GM19238 (cell line): ENCODE data around the gene TAB2.
"Not testable (repeated sequence)": the region's sequence is repeated elsewhere in the genome, so short reads cannot be mapped to it uniquely, and the experiment has no call there.

Experiments used
- DNase-seq: peaks from one replicate; pipeline ENCODE4 v3.0.0; 2011; ENCODE audit warnings: low spot score; ENCODE audit not compliant: insufficient read length

The TAB2 gene

DNA sequence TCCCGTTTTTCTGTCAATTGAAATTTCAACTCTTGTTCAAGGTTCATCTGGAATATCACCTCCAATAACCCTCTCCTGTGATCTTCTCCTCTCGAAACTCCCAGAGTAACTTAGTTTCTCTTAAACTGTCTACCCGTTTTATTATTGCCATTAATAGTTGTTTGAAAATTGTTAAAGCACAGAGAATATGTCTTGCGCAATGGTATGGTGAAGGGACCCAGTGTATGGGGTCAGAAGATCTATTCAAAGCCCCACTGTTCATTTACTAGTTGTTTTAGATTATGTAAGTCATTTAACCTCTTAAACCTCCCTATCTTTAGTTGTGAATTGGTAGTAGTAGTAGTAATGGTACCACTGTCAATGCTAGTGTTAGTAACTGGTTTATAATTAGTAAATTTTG, 6.2 kb upstream of the TAB2 start:
- DNase-seq, result no peak

DNA sequence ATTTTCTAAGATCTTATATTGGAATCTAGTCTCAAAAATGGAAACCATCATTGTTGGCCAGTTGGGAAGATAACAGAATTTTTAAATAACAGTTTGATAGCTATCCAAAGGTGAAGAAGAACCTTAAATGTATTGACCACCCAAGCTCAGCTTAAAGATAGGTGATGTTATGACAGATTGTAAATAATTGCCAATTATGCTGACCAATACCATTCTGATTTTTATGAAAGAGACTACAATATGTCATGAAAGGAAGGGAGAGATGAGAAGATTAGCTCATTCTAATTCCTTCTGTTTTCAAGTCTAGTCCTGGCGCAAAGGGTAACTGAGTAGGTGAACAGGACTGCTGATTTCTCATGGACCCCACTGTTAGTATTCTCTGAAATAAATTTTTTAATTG, 5.7 kb upstream of the TAB2 start:
- no peak for DNase-seq

DNA sequence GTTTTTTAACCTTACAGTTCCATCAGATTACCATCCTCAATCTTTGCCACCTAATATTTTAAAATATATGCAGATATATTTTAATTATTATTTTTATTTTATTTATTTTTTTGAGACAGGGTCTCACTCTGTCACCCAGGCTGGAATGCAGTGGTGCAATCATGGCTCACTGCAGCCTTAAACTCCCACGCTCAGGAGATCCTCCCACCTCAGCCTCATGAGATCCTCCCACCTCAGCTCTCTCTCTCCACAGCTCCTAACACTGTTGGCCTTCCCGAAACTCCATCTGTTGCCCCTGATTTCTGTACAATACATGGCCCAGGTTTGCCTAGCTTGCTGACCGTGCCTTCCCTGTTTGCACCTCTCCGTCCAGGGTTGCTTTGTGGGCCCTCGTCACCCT, 4.4 kb upstream of the TAB2 start:
- DNase-seq, result no peak

DNA sequence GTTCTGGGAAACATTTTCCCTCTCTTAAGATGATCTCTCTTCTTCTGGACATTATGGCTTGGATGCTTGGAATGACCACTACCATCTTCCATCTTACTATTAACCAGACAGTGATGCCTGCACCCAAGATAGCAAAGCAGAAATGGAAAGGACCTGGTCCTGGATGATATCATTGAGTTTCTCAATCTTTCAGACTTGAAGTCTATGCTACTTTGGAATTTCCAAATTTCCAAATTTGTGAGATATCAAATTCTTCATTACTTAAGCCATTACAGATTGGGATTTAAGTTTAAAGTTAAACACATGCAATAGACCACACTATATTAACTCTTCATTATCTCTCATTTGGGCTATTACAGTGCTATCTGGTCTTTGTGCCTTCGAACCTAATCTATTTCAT, 3.7 kb upstream of the TAB2 start:
- no peak for DNase-seq

DNA sequence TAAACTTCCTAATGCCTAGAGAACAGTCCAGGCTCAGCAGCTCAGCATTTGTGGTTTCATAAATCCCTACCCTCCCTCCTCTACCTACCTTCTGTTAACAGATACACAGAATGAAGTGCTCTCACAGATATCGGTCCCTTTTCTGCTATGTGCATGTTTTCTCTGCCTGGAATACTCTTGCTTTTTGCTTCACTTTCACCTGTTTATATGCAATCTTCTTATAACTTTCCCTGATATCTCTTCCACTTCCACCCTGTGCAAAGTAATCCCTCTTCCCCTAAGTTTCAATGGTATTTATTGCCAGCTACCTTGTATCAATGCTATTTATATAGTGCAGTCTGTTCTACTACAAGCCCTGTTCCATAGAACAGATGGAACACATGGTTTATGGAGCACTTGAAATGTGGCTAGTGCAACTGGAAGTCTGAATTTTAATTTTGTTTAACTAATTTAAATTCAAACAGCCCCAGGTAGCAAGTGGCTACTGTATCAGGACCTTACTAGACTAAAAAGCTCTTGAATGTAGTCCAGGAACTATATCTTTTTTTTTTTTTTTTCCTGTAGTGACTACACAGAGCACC, 3.1 kb upstream of the TAB2 start:
- no peak for DNase-seq

DNA sequence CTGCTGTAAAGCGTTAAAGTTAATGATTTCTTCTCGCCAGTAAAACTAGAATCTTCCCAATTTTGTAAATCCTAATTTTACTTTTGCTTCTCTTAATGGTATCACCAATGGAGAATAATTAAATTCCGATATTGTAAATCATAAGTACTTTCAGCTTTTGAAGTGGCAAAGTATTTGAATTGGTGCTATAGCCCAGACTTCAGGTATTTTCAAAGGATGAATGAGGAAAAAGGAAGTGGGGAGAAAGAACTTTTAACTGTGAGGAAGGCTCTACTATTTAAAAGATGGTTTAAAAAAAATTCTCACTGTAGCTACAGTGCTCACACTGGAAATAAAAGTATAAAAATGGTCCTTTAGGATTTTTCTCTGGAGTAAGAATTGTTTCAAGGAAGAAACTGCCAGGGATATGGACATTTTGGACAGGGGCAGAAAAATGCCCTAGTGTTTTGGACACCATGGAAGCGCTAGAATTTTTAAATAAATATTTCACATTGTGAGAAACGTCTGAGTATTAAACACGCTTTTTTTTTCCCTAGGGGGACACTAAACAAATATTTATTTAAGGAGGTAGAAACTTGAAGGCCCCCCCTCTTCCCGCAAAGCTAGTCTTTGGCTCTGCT, 1.3 kb upstream of the TAB2 start:
- no peak for DNase-seq

DNA sequence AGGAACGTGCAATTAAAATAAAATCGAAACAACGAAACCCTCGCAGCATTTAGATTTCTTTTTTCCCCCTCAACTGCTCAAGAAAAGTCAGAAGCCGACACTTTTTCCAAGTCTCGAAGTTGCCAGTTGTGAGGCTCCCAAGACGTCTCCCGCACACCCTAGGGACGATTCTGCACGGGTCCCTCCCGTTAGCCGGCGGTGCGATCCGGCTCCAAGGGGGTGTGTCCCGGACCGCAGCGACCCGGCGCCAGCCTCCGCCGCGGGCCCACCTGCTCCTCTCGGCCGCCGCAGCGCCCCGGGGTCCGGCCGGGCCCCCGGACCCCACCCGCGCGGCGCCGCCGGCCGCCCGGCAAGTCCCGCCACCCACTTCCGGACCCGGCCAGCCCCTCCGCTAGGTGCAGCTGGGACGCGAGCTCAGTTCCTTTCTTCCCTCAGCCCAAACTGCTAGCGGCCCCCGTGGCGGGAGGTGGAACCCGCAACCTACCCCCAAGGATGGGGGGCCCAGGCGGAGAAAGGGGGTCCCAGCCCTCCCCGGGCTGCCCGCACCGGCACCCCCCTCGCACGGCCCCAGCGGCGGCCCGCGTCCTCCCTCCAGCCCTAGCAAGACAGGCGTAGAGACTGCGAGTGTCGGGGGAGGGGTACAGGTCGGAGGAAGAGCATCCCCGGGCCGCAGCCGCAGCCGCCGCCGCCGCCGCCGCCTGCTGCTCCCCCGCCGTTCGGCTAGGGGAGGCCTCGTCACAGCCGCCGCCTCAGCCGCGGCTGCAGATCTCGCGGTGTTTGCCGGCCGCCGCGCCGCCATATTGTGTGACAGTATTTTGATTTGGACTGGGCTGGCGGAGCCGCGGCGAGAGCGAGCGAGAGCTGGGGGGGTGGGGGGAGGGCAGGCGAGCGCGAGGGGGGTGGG, 520 bp upstream of the TAB2 start:
- peak; percentile 76 for DNase-seq

DNA sequence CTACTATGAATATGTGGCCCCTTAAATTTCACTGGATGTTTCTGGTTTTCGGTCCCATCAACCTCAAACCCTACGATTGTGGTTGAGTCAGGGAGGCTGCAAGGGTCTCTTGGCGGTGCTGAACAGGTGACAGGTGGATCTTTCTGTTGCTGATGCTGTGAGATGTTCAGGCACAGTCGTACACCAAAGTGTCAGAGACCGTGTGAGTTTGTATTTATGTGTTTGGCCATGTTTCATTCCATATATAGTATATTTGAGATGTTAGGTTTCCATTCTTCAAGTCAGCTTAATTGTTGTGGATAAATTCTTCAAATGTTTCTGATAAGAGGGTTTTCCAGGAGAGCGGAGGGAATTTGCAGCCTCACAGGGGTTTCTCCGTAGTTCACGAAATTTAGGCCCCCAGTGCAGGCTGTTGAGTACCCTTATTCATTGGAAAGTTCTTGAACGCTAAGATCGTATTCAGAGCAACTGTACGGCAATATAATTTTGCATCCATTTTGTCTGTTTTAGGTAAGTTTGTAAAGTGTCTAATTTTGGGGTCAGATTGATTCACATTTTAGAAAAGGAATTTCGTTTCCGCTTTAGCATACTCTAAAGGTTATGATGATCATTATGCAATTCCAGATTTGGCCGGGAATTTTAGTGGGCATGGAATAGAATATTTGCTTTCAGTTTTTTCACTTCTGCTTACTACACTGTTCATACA, 1.2 kb downstream of the TAB2 start:
- DNase-seq, result no peak

DNA sequence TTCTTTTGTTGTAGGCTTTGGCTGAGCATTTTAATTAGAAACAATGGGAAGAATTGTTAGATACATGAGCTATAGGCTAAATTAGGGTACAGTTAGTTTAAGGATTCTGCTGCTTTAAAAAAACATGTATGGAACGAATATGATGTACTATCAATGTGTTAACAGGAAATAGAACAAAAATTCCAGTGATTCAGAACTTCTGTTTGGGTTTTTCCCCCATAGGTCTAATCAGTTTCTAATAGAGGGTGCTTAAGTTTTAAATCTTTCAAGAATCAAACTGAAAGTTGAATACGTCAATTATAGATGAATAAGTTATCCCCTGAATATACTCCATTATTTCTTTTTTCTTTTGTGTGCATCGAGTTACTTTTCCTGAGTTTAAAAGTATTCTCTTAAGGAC, 1.9 kb downstream of the TAB2 start:
- DNase-seq, result no peak

DNA sequence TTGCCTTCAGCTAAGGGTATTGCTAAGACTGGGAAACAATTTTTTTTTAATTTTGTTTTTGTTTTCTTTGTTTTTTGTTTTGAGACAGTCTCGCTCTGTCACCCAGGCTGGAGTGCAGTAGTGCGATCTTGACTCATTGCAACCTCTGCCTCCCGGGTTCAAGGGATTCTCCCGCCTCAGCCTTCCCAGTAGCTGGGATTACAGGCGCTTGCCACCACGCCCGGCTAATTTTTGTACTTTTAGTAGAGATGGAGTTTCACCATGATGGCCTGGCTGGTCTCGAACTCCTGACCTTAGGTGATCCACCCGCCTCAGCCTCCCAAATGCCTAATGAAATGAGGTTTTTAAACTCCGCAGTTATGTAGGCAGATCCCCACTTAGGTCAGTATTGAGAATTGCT, 2.5 kb downstream of the TAB2 start:
- DNase-seq, result not testable (repeated sequence)

DNA sequence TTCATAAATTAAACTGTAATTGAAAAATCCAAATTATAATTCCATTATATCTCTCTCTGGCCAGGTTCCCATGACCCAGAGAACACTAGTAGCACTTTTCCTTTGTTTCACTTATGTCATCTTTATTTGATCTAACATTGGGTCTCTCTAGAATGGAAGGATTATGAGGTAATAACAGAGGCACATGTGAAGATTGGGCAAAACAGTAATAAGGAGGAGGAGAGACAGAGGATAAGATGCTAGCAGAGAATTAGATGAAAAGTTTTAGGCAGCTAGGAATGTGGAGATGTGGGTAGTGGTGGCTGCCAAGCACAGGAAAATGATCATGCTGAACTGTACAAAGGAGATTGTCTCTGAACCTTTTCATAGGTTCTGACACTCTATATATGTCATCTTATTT, 3.3 kb downstream of the TAB2 start:
- DNase-seq, result no peak

DNA sequence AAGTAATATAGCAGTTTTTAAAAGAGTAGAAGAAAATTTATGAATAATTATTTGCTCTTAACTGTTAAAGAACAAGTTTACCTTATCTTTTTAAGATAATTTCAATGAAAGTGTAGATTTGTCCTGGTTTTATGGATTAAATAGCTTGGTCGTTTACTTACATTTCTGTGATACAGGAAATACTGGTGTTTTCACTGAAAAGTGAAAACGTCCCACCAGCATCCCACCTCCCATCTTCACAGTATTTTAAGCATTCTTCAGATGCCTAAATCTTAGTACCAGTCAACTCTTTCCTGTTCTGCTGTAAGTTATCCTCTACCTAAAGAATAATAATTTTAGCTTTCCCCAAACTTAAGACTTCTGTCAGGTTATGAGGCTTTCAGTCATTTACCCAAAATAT, 5.8 kb downstream of the TAB2 start:
- DNase-seq, result no peak

DNA sequence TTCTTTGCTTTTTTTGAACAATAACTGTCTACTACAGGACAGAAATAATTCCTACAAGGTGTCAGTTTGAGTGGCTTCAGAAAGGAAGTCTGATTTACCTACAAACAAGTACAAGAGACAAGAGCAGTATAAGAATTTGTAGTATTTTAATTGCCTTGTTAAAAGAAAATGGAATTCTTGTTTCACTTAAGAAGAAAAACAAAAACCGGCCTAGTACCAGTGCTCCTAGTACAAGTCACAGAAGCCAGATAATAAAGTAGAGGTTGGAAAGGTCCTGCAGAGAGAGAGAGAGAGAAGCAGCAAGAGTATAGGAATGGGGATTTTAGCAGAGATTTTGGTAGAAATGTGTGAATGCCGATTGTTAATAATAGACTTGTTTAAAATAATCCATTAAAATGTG, 6.4 kb downstream of the TAB2 start:
- no peak for DNase-seq

DNA sequence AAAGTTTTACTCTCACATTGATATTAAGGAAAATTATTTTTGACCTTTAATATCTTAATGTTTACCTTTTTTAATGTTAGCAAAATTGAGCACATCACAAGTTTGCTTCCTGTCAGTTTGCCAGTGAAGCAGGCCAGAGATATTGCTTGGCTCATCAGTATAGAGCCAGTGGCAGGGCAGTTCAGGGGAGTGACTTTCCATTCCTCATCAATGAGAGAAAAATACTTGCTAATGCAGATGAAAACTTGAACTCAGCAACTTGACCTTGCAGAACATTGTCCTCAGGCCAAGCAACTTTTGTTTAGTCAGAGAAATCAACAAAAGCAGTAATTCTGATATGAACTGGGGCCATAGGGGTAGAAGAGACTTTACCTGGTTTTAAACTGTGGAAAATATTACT, 6.9 kb downstream of the TAB2 start:
- DNase-seq, result no peak

DNA sequence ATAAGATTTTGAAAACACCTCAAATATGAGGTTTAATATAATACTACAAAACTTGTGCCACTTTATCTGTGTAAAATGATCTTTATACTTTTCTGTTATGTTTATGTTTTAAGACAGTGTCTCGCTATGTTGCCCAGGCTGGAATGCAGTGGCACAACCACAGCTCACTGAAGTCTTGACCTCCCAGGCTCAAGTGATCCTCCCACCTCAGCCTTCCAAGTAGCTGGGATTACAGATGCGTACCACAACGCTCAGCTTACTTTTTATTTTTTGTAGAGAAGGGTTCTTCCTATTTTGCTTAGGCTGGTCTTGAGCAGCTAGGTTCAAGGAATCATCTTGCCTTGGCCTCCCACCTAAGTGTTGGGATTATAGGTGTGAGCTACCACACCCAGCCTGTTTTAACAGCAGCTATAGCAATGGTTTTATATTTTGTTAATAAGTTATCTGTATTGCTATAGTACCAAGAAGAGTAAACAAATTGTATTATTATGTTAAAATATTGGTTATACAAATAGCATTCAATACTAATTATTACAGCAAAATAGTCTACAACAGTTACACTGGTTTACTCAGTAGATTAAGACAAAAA, 8.2 kb downstream of the TAB2 start:
- no peak for DNase-seq

DNA sequence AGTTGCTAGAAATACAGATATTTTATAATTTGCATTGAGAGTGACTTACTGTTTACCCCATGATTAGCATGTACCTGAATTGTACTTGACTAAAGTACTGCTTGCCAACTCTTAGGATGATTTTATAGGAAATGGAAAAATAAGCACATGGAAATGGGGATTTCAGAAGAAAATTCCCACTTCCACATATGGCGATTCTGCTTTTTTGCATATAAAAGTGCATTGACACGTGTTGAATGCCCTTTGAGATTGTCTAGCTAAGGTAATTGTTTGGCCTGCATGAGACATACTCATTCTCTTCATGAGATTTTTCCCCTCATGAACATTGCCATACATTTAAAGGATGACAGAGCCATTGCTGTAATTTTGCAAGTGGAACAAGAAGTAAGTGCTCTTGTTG, 10.1 kb downstream of the TAB2 start:
- DNase-seq, result no peak

DNA sequence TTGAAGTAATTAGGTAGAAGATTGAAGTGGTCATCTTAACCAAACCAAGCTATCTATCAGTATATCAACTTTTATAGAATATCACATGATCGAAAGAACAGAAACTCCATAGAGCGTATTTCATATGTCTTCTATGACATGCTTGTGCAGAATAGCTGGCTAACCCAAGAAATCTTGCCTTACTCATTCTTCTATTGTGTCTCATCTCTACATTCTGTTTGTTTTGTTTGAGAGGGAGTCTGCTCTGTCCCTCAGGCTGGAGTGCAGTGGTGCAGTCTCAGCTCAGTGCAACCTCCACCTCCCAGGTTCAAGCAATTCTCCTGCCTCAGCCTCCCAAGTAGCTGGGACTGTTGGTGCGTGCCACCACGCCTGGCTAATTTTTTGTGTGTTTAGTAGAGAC, 10.6 kb downstream of the TAB2 start:
- DNase-seq, result no peak

DNA sequence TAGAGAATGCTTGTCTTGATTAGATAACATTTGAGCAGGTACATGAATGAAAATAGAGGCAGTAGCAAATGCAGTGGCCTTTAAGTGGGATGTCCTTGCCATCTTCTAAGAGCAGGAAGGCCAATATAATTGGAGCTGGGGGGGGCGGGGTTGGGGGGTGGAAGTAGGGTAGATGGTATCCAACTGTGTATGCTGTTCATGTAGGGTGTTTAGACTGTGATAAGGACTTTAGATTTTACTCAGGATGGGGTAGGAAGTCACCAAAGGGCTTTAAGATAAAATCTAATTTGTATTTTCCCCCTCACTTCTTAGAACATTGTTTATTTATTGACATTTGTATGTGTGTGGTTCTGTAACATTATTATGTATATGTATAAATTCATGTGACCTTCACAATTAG, 12.0 kb downstream of the TAB2 start:
- no peak for DNase-seq

DNA sequence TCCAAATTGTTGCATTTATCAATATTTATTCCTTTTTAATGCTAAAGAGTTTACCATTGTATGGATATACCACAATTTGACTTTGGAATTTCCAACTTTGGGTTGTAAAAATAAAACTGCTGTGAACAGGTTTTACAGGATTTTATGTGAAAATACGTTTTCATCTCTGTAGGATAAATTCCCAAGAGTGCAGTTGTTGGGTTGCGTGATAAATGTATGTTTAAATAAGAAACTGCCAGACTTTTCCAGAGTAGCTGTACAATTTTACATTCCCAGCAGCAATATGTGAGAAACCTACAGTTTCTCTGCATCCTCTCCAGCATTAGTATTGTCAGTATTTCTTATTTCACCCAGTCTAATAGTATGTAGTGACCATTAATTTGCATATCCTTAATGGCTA, 12.6 kb downstream of the TAB2 start:
- no peak for DNase-seq

DNA sequence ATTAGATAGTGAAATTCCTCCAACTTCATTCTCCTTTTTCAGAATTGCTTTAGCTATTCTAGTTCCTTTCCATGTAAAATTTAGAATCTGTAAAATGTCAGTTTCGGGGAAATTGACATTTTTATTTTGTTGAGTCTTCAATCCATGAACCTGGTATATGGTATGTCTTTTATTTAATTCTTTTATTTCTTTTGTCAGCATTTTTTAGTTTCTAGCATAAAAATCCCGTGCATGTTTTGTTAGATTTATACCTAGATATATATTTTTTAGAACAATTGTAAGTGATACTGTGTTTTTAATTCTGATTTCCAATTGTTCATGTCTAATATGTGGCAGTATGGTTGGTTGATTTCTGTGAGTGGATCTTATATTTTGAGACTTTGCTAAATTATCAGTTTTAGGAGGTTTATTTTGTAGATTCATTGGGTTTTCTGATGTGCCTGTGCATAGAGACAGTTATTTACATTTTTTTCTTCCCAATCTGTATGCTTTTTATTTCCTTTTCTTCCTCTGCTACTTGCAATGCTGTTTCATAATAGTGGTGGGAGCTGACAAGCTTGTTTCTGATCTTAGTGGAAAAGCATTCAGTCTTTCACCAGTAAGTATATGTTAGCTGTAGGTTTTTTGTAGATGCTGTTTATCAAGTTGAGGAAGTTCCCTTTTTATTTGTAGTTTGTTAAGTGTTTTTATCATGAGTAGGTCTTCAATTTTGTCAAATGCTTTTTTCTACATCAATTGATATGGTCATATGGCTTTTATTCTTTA, 13.7 kb downstream of the TAB2 start:
- no peak for DNase-seq

DNA sequence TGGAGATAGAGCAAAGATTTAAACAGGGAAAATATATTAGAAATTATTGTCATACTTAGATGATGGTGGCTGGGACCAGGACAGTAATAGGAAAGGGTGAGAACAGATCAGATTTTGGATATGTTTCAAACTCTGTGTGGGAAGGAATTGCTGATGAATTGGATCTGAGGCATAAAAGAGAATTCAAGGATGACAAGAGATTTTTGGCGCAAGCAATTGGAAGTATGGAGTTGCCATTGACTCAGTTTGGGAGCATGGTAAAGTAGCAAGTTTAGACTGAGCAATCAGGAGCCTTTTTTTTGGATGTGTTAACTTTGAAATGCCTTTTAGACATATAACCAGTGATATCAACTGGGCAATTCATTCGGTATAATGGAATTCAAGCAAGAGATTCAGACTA, 14.4 kb downstream of the TAB2 start:
- DNase-seq, result no peak
